Naive thymus-derived CD8-positive, alpha-beta T cell (primary cell): ENCODE data around the gene FLNC. TPM values are rescaled to one million over a fixed set of nuclear protein-coding genes. Genes with fewer than 3 reads are reported as not detected.

Experiments used
- ATAC-seq, 2 donors: fragments of 150-1000 bp; cut with Tn5 transposase in 1 of 2; sonication (Bioruptor Pico), chemical (Tn5 transposase) in 1 of 2; 1 replicate in 1 of 2; 2 replicates in 1 of 2; pipeline ENCODE4 v1.10.0; 2021; ENCODE audit warnings: mild to moderate bottlenecking in 2 of 2, moderate library complexity in 2 of 2
- POLR2A ChIA-PET: fragments of 350-600 bp; sonication (Branson Sonifier 250); formaldehyde crosslinking; loops from one replicate; lab custom pipeline; 2021; ENCODE audit warnings: antibody characterized with exemption; lab: Charles Lee
- DNase-seq, 10 donors: peaks; one replicate each; pipeline versions ENCODE4 v3.0.0 to v3.0.0-alpha.2; 2020 to 2022
- H3K27ac Mint-ChIP-seq, 10 donors: one replicate each; pipeline ENCODE4 v1.8.0; 2020 to 2022; ENCODE audit warnings: mild to moderate bottlenecking in 10 of 10, mixed read lengths in 10 of 10, moderate library complexity in 4 of 10, inconsistent platforms in 1 of 10
- H3K27me3 Mint-ChIP-seq, 5 donors: one replicate each; pipeline ENCODE4 v1.8.0; 2021 to 2022; ENCODE audit warnings: mixed read lengths in 5 of 5
- H3K36me3 Mint-ChIP-seq, 3 donors: one replicate each; pipeline ENCODE4 v1.8.0; 2020 to 2022; ENCODE audit warnings: mixed read lengths in 3 of 3, mild to moderate bottlenecking in 2 of 3, inconsistent platforms in 1 of 3
- H3K4me1 Mint-ChIP-seq, 4 donors: one replicate each; pipeline ENCODE4 v1.8.0; 2021 to 2022; ENCODE audit warnings: mixed read lengths in 4 of 4
- H3K4me3 Mint-ChIP-seq, 10 donors: one replicate each; pipeline ENCODE4 v1.8.0; 2020 to 2022; ENCODE audit warnings: mild to moderate bottlenecking in 10 of 10, mixed read lengths in 10 of 10, moderate library complexity in 6 of 10, inconsistent platforms in 1 of 10
- H3K9me3 Mint-ChIP-seq, 9 donors: one replicate each; pipeline ENCODE4 v1.8.0; 2020 to 2022; ENCODE audit warnings: mixed read lengths in 9 of 9, mild to moderate bottlenecking in 3 of 9, inconsistent platforms in 1 of 9, moderate library complexity in 1 of 9
- polyA plus RNA-seq, 3 donors: library from polyadenylated mRNA; unstranded; fragments of 300-500 nt; fragmentation: Illumina TruSeq; gene quantifications; one replicate each; pipeline ENCODE4 v1.2.3, GENCODE V29; 2021
- total RNA-seq, 8 experiments: library from RNA in 2 of 8; stranded (reverse) in 2 of 8; gene quantifications; one replicate each; pipeline ENCODE4 v1.2.3 and lab custom pipeline; 2021 to 2026

The FLNC gene
- total and polyA plus RNA-seq, 5 experiments from 2014 or later: 0.01 TPM; not detected in 4

GRCh38 chr7:128827248-128827958 is 2.8 kb upstream of the FLNC start:
- POLR2A ChIA-PET: no interaction called here
- H3K27me3 Mint-ChIP-seq: peaks cover 14 to 54% (median 31%) of the 10 kb centered on the region in 5 donors
- no peak overlapping the region for H3K4me3 Mint-ChIP-seq

DNA sequence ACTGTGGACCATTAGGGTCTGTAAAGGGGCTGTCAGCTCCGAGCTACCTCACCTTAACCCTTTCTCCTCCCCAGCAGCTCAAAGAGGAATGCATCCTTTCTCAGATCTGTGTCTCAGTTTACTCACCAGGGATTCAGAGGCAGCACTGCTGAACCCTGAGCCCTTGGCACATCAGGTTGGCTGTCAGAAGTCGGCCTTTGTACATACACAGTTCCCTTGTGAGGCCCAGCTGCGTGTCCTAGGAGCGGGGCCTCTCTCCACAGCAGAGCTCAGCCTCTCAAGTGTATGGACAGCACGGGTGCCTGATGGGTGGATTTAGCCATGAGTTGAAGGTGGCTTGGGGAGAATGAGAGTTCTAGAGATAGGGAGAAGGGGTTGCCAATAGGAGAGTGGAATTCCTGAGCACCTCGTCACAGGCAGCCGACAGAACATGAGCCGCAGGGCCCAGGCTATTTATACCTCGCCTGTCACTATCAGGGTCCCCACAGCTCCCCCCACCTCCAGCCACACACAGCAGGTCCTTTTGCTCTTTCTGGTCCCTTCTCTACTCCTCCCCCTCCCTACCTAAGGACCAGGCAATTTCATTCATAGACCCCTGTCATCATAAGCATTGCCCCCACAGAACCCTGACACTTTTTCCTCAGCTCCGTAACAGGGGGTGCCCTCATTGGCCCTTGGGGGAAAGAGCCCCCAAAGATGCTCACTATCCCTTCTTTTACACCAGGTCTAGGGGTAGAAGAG is 2.1 kb upstream of the FLNC start:
- H3K9me3 Mint-ChIP-seq: no peaks in the 10 kb centered on the region
- peaks cover 14 to 54% (median 31%) of the 10 kb centered on the region in 5 donors for H3K27me3 Mint-ChIP-seq
- H3K4me1 Mint-ChIP-seq: peaks cover 3 to 28% (median 18%) of the 10 kb centered on the region in 4 donors
- ATAC-seq: no peak
- POLR2A ChIA-PET: no interaction called here
- no peak overlapping the region for H3K27ac Mint-ChIP-seq
- no peaks in the 10 kb centered on the region for H3K36me3 Mint-ChIP-seq
- peak in 1 of 10 donors; percentile 31 for DNase-seq
- peak overlapping the region in 1 of 10 donors; percentile 14 for H3K4me3 Mint-ChIP-seq

More at GRCh38 chr7:128827248-128827958, 2.8 kb upstream of the FLNC start:
- Mint-ChIP-seq H3K27ac (no peak overlapping the region), H3K4me1 (peaks cover 3 to 28% (median 18%) of the 10 kb centered on the region in 4 donors), H3K36me3 (no peaks in the 10 kb centered on the region), H3K9me3 (no peaks in the 10 kb centered on the region)
- no peak for ATAC-seq
- peak in 1 of 10 donors; percentile 55 for DNase-seq

- Mint-ChIP-seq H3K27me3 (peaks cover 14 to 54% (median 31%) of the 10 kb centered on the region in 5 donors), H3K4me1 (peaks cover 5 to 28% (median 18%) of the 10 kb centered on the region in 4 donors), H3K36me3 (no peaks in the 10 kb centered on the region), H3K4me3 (peak overlapping the region; percentile 45 to 81 (median 69)), H3K9me3 (no peaks in the 10 kb centered on the region), H3K27ac (no peak overlapping the region)
- DNase-seq (peak in 1 of 10 donors; percentile 31), ATAC-seq (no peak)
- POLR2A ChIA-PET: interaction anchor here (0.6 to 0.7 kb wide), 2 partner anchors 40 to 160 kb away, joined by 3 to 5 read pairs; no protein-coding TSS in a partner anchor
Measured at GRCh38 chr7:128829391-128830166, 627 bp upstream of the FLNC start.

DNA sequence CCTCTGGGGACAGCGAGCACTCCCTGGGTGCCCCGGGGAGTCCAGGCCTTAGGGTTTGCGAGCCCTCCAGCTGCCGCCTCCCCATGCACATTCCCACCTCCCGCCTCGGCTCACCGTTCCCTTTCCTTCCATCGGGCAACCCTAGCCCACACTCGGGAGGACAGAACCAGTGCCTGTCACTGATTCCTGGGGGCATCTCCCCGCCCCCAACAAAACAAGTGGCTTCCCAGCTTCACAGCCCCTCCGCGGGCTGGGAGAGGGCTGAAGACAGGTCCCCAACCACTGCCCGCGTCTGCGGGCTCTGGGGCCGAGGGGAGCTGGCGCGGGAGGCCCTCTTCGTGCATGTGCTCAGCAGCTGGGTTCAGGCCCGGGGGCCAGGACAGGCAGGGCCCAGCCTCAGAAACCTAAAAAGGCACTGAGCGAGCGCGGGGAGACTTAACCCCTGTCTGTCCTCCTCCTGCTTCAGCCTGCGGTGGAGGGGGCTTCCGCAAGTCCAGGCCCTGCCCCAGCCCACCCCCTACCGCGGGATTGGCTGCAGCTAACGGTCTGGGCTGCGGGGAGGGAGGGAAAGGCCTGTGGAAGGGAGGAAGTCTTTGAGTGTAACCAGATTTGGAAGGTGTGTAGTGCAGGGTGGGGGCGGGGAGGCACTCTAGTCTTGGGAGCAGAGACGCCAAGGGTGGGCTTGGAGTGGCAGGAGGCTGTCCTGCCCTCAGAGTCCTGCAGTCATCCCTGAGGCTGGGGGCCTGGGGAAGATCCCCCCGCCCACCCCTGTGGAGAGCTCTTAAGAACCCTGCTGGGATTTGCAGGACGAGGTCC is 1.2 kb downstream of the FLNC start:
- peaks cover 14 to 42% (median 30%) of the 10 kb centered on the region in 5 donors for H3K27me3 Mint-ChIP-seq
- H3K36me3 Mint-ChIP-seq: no peaks in the 10 kb centered on the region
- peak; percentile 36 to 43 for ATAC-seq
- H3K4me1 Mint-ChIP-seq: peaks cover 5 to 28% (median 18%) of the 10 kb centered on the region in 4 donors
- DNase-seq: peak in 3 of 10 donors; percentile 10 to 22 (median 22)
- peak overlapping the region in 9 of 10 donors; percentile 33 to 81 (median 61) for H3K4me3 Mint-ChIP-seq
- POLR2A ChIA-PET: interaction anchor here (0.9 to 1.1 kb wide), 2 partner anchors 12 to 32 kb away, joined by 3 to 4 read pairs; no protein-coding TSS in a partner anchor
- no peaks in the 10 kb centered on the region for H3K9me3 Mint-ChIP-seq
- H3K27ac Mint-ChIP-seq: no peak overlapping the region

GRCh38 chr7:128831994-128832879 is 2.0 kb downstream of the FLNC start:
- H3K27me3 Mint-ChIP-seq: peaks cover 10 to 34% (median 23%) of the 10 kb centered on the region in 5 donors
- POLR2A ChIA-PET: interaction anchor here (1.0 to 1.1 kb wide), 2 partner anchors 13 to 35 kb away, joined by 3 to 4 read pairs; no protein-coding TSS in a partner anchor
- no peak for DNase-seq
- H3K9me3 Mint-ChIP-seq: no peaks in the 10 kb centered on the region
- peaks cover 5 to 28% (median 18%) of the 10 kb centered on the region in 4 donors for H3K4me1 Mint-ChIP-seq
- peak overlapping the region in 1 of 10 donors; percentile 59 for H3K27ac Mint-ChIP-seq
- H3K36me3 Mint-ChIP-seq: no peaks in the 10 kb centered on the region
- H3K4me3 Mint-ChIP-seq: peak overlapping the region in 6 of 10 donors; percentile 45 to 81 (median 62)
- ATAC-seq: no peak

DNA sequence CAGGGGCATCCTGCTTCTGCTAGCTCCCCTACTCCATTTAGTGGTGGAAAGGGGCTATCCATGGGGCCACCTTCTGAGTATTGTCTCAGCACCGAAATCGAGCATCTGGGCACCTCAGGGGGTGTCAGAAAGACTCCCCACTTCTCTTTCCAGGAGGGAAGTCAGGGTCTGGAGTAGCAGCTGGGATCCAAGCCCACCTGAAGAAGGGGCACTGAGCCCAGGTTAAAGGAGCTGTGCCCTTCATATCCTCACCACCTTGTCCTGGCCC is 2.6 kb downstream of the FLNC start:
- Mint-ChIP-seq H3K27ac (no peak overlapping the region), H3K4me1 (peaks cover 5 to 28% (median 18%) of the 10 kb centered on the region in 4 donors), H3K36me3 (no peaks in the 10 kb centered on the region), H3K27me3 (peaks cover 10 to 31% (median 20%) of the 10 kb centered on the region in 5 donors), H3K9me3 (no peaks in the 10 kb centered on the region), H3K4me3 (no peak overlapping the region)
- ATAC-seq: no peak
- no peak for DNase-seq
- POLR2A ChIA-PET: interaction anchor here (1.0 kb wide), 1 partner anchor 35 kb away, joined by 4 read pairs; no protein-coding TSS in a partner anchor

GRCh38 chr7:128833148-128833945 is 3.1 kb downstream of the FLNC start:
- no peak for ATAC-seq
- no peak for DNase-seq
- H3K27ac Mint-ChIP-seq: peak overlapping the region in 1 of 10 donors; percentile 80
- H3K9me3 Mint-ChIP-seq: no peaks in the 10 kb centered on the region
- peaks cover 5 to 28% (median 18%) of the 10 kb centered on the region in 4 donors for H3K4me1 Mint-ChIP-seq
- POLR2A ChIA-PET: interaction anchor here (0.6 to 1.0 kb wide), 2 partner anchors 18 to 34 kb away, joined by 4 read pairs; no protein-coding TSS in a partner anchor
- no peaks in the 10 kb centered on the region for H3K36me3 Mint-ChIP-seq
- H3K27me3 Mint-ChIP-seq: peaks cover 9 to 26% (median 15%) of the 10 kb centered on the region in 5 donors
- H3K4me3 Mint-ChIP-seq: peak overlapping the region in 1 of 10 donors; percentile 24

DNA sequence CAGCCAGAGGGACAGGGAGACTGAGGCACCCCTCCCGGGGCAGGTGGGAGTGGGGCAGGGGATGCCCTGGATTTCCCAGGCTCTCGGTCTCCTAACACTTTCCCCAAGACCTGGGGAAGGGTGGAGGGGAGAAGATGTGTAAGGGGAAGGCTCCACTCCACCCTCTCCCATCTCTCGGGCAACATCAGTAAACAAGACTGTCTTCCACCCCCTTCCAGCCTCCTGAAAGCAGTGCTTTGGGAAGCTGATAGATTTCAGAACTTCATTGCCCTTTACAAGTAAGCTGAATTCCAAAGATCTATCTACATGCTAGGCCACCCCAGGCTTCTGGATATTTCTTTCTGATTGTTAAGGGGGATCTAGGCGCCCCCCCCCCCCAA is 3.7 kb downstream of the FLNC start:
- DNase-seq (no peak), ATAC-seq (no peak)
- H3K4me1 Mint-ChIP-seq: peaks cover 5 to 28% (median 18%) of the 10 kb centered on the region in 4 donors
- POLR2A ChIA-PET: interaction anchor here (0.6 kb wide), 2 partner anchors 18 to 350 kb away, joined by 3 to 4 read pairs; no protein-coding TSS in a partner anchor
- no peaks in the 10 kb centered on the region for H3K9me3 Mint-ChIP-seq
- H3K27me3 Mint-ChIP-seq: peaks cover 6 to 20% (median 11%) of the 10 kb centered on the region in 5 donors
- H3K36me3 Mint-ChIP-seq: no peaks in the 10 kb centered on the region
- no peak overlapping the region for H3K4me3 Mint-ChIP-seq
- no peak overlapping the region for H3K27ac Mint-ChIP-seq

GRCh38 chr7:128835231-128835751 is 5.1 kb downstream of the FLNC start:
- Mint-ChIP-seq H3K9me3 (no peaks in the 10 kb centered on the region), H3K27ac (peak overlapping the region in 1 of 10 donors; percentile 51), H3K27me3 (peaks cover 0 to 11% (median 5%) of the 10 kb centered on the region in 5 donors), H3K4me1 (peaks cover 2 to 17% (median 10%) of the 10 kb centered on the region in 4 donors), H3K36me3 (no peaks in the 10 kb centered on the region), H3K4me3 (no peak overlapping the region)
- POLR2A ChIA-PET: no interaction called here
- DNase-seq (no peak), ATAC-seq (no peak)
